Measurements from ENCODE around the gene PPP6R1.

The PPP6R1 gene

GRCh38 chr19:55258828-55259539 is at the start of gene PPP6R1:
Gene PPP6R1 (minus strand): TSS chr19:55259017. CDS start chr19:55247103, 11,914 bp downstream.
- Mint-ChIP-seq H3K4me1 (ENCODE audit: low read depth) (peaks cover 39% of the 10 kb centered on the region), H3K4me3 (peak within 1 kb of the TSS; percentile 97), H3K27me3 (no peaks in the 10 kb centered on the region), H3K36me3 (ENCODE audit: low read depth) (peaks cover 70% of the 10 kb centered on the region), H3K27ac (peak within 1 kb of the TSS; percentile 98), H3K9me3 (no peaks in the 10 kb centered on the region)
- peak; percentile 98 for DNase-seq

- no peak overlapping the region for H3K4me3 Mint-ChIP-seq
- H3K27ac Mint-ChIP-seq = no peak overlapping the region
- H3K4me1 Mint-ChIP-seq (ENCODE audit: low read depth) = peaks cover 2% of the 10 kb centered on the region
- DNase-seq = no peak
- no peaks in the 10 kb centered on the region for H3K27me3 Mint-ChIP-seq
- peaks cover 11% of the 10 kb centered on the region for H3K36me3 Mint-ChIP-seq (ENCODE audit: low read depth)
- no peaks in the 10 kb centered on the region for H3K9me3 Mint-ChIP-seq
Measured at GRCh38 chr19:55308281-55308680, 49.5 kb upstream of the PPP6R1 start.

- Mint-ChIP-seq H3K27ac (no peak overlapping the region), H3K4me3 (no peak overlapping the region), H3K9me3 (no peaks in the 10 kb centered on the region), H3K4me1 (ENCODE audit: low read depth) (peaks cover 6% of the 10 kb centered on the region), H3K36me3 (ENCODE audit: low read depth) (peaks cover 11% of the 10 kb centered on the region), H3K27me3 (no peaks in the 10 kb centered on the region)
- no peak for DNase-seq
Measured at GRCh38 chr19:55306712-55307111, 47.9 kb upstream of the PPP6R1 start.

- H3K27ac Mint-ChIP-seq = no peak overlapping the region
- H3K4me1 Mint-ChIP-seq (ENCODE audit: low read depth) = peaks cover 12% of the 10 kb centered on the region
- H3K4me3 Mint-ChIP-seq = no peak overlapping the region
- no peaks in the 10 kb centered on the region for H3K9me3 Mint-ChIP-seq
- peaks cover 11% of the 10 kb centered on the region for H3K36me3 Mint-ChIP-seq (ENCODE audit: low read depth)
- DNase-seq = no peak
- H3K27me3 Mint-ChIP-seq = no peaks in the 10 kb centered on the region
Measured at GRCh38 chr19:55305983-55306562, 47.3 kb upstream of the PPP6R1 start.

- Mint-ChIP-seq H3K27ac (peak overlapping the region; percentile 50), H3K4me3 (no peak overlapping the region), H3K27me3 (no peaks in the 10 kb centered on the region), H3K4me1 (ENCODE audit: low read depth) (peaks cover 12% of the 10 kb centered on the region), H3K36me3 (ENCODE audit: low read depth) (peaks cover 11% of the 10 kb centered on the region), H3K9me3 (no peaks in the 10 kb centered on the region)
- peak; percentile 67 for DNase-seq
Measured at GRCh38 chr19:55305491-55305890, 46.7 kb upstream of the PPP6R1 start.

- Mint-ChIP-seq H3K36me3 (ENCODE audit: low read depth) (peaks cover 11% of the 10 kb centered on the region), H3K4me1 (ENCODE audit: low read depth) (peaks cover 12% of the 10 kb centered on the region), H3K27me3 (no peaks in the 10 kb centered on the region), H3K4me3 (no peak overlapping the region), H3K27ac (no peak overlapping the region), H3K9me3 (no peaks in the 10 kb centered on the region)
- DNase-seq = no peak
Measured at GRCh38 chr19:55304980-55305379, 46.2 kb upstream of the PPP6R1 start.

- no peaks in the 10 kb centered on the region for H3K9me3 Mint-ChIP-seq
- H3K4me1 Mint-ChIP-seq (ENCODE audit: low read depth) = peaks cover 12% of the 10 kb centered on the region
- DNase-seq = no peak
- no peaks in the 10 kb centered on the region for H3K27me3 Mint-ChIP-seq
- no peak overlapping the region for H3K27ac Mint-ChIP-seq
- H3K4me3 Mint-ChIP-seq = no peak overlapping the region
- peaks cover 11% of the 10 kb centered on the region for H3K36me3 Mint-ChIP-seq (ENCODE audit: low read depth)
Measured at GRCh38 chr19:55304279-55304978, 45.6 kb upstream of the PPP6R1 start.

GRCh38 chr19:55303477-55303876 is 44.7 kb upstream of the PPP6R1 start:
- peaks cover 7% of the 10 kb centered on the region for H3K36me3 Mint-ChIP-seq (ENCODE audit: low read depth)
- H3K9me3 Mint-ChIP-seq = no peaks in the 10 kb centered on the region
- H3K27ac Mint-ChIP-seq = no peak overlapping the region
- no peaks in the 10 kb centered on the region for H3K27me3 Mint-ChIP-seq
- DNase-seq = no peak
- H3K4me3 Mint-ChIP-seq = no peak overlapping the region
- H3K4me1 Mint-ChIP-seq (ENCODE audit: low read depth) = peaks cover 12% of the 10 kb centered on the region

GRCh38 chr19:55302318-55302703 is 43.5 kb upstream of the PPP6R1 start:
- H3K36me3 Mint-ChIP-seq (ENCODE audit: low read depth) = peaks cover 5% of the 10 kb centered on the region
- H3K4me3 Mint-ChIP-seq = peak overlapping the region; percentile 86
- H3K27ac Mint-ChIP-seq = peak overlapping the region; percentile 95
- no peak for DNase-seq
- H3K4me1 Mint-ChIP-seq (ENCODE audit: low read depth) = peaks cover 12% of the 10 kb centered on the region
- H3K27me3 Mint-ChIP-seq = no peaks in the 10 kb centered on the region
- H3K9me3 Mint-ChIP-seq = no peaks in the 10 kb centered on the region

- Mint-ChIP-seq H3K9me3 (no peaks in the 10 kb centered on the region), H3K27ac (peak overlapping the region; percentile 95), H3K27me3 (no peaks in the 10 kb centered on the region), H3K4me1 (ENCODE audit: low read depth) (peaks cover 12% of the 10 kb centered on the region), H3K36me3 (ENCODE audit: low read depth) (peaks cover 2% of the 10 kb centered on the region), H3K4me3 (peak overlapping the region; percentile 86)
- peak; percentile 99 for DNase-seq
Measured at GRCh38 chr19:55301459-55302317, 42.9 kb upstream of the PPP6R1 start.

- peaks cover 12% of the 10 kb centered on the region for H3K4me1 Mint-ChIP-seq (ENCODE audit: low read depth)
- H3K27ac Mint-ChIP-seq = no peak overlapping the region
- peak overlapping the region; percentile 86 for H3K4me3 Mint-ChIP-seq
- DNase-seq = no peak
- peaks cover 2% of the 10 kb centered on the region for H3K36me3 Mint-ChIP-seq (ENCODE audit: low read depth)
- no peaks in the 10 kb centered on the region for H3K27me3 Mint-ChIP-seq
- no peaks in the 10 kb centered on the region for H3K9me3 Mint-ChIP-seq
Measured at GRCh38 chr19:55300886-55301458, 42.2 kb upstream of the PPP6R1 start.

- DNase-seq = no peak
- H3K36me3 Mint-ChIP-seq (ENCODE audit: low read depth) = no peaks in the 10 kb centered on the region
- peaks cover 10% of the 10 kb centered on the region for H3K4me1 Mint-ChIP-seq (ENCODE audit: low read depth)
- no peak overlapping the region for H3K4me3 Mint-ChIP-seq
- no peak overlapping the region for H3K27ac Mint-ChIP-seq
- H3K27me3 Mint-ChIP-seq = no peaks in the 10 kb centered on the region
- H3K9me3 Mint-ChIP-seq = no peaks in the 10 kb centered on the region
Measured at GRCh38 chr19:55299991-55300390, 41.2 kb upstream of the PPP6R1 start.

- no peaks in the 10 kb centered on the region for H3K9me3 Mint-ChIP-seq
- H3K36me3 Mint-ChIP-seq (ENCODE audit: low read depth) = no peaks in the 10 kb centered on the region
- no peak overlapping the region for H3K4me3 Mint-ChIP-seq
- no peak overlapping the region for H3K27ac Mint-ChIP-seq
- H3K27me3 Mint-ChIP-seq = no peaks in the 10 kb centered on the region
- no peak for DNase-seq
- H3K4me1 Mint-ChIP-seq (ENCODE audit: low read depth) = peaks cover 10% of the 10 kb centered on the region
Measured at GRCh38 chr19:55297267-55297666, 38.5 kb upstream of the PPP6R1 start.
